Upper lobe of right lung (tissue), 1 donor: Measurements from ENCODE around the gene RFTN1. TPM values are rescaled to one million over a fixed set of nuclear protein-coding genes. Genes with fewer than 3 reads are reported as not detected.

Experiments used
- ATAC-seq: fragments of 200-7000 bp; cut with Tn5 transposase; one replicate; pipeline ENCODE4 v1.9.1; 2020; ENCODE audit warnings: mild to moderate bottlenecking, moderate library complexity
- DNase-seq: peaks from one replicate; pipeline ENCODE4 v3.0.0-alpha.2; 2020
- H3K27ac ChIP-seq: fragments of 200-600 bp; one replicate; pipeline ENCODE4 v1.8.0; 2022
- H3K27me3 ChIP-seq: fragments of 200-600 bp; one replicate; pipeline ENCODE4 v1.8.0; 2022; ENCODE audit warnings: mild to moderate bottlenecking
- H3K36me3 ChIP-seq: fragments of 200-600 bp; one replicate; pipeline ENCODE4 v1.8.0; 2022
- H3K4me1 ChIP-seq: fragments of 200-600 bp; one replicate; pipeline ENCODE4 v1.8.0; 2022
- H3K4me3 ChIP-seq: fragments of 200-600 bp; one replicate; pipeline ENCODE4 v1.8.0; 2022; ENCODE audit warnings: mild to moderate bottlenecking
- H3K9me3 ChIP-seq: fragments of 200-600 bp; one replicate; pipeline ENCODE4 v1.8.0; 2022
- CTCF ChIP-seq: fragments of 200-600 bp; IDR thresholded peaks from one replicate; pipeline ENCODE4 v1.8.0; 2022; ENCODE audit warnings: antibody characterized with exemption
- intact Hi-C: fragments of 100-400 bp; cut with DNase I; formaldehyde crosslinking; loops from one replicate; pipeline ENCODE4 v1.11.0; 2022
- total RNA-seq: library from RNA; stranded (reverse); fragmentation: NEBNext Ultra II Directional; extraction: Animal tissue kit (Norgen Biotek cat#: 25700); gene quantifications from one replicate; pipeline ENCODE4 v1.2.1, GENCODE V29; 2021
- donor health status: DM: no; HTN: yes; CAD: no; lungs with severe emphysema.

Gene RFTN1
- total RNA-seq, 1 donor from 2014 or later = 69.4 TPM

GRCh38 chr3:16455001-16455400, 58.5 kb downstream of the RFTN1 start:
- DNase-seq (no peak), ATAC-seq (no peak)
- Histone ChIP-seq H3K36me3 (no peaks in the 10 kb centered on the region), H3K4me1 (peaks cover 18% of the 10 kb centered on the region), H3K4me3 (no peak overlapping the region), H3K27ac (no peak overlapping the region), H3K27me3 (no peaks in the 10 kb centered on the region), H3K9me3 (no peaks in the 10 kb centered on the region)
- intact Hi-C loops = no loop called here
- TF ChIP-seq CTCF = no peak

- H3K9me3 ChIP-seq = no peaks in the 10 kb centered on the region
- DNase-seq (no peak), ATAC-seq (no peak)
- H3K4me3 ChIP-seq = no peak overlapping the region
- H3K36me3 ChIP-seq = no peaks in the 10 kb centered on the region
- no peak overlapping the region for H3K27ac ChIP-seq
- peaks cover 10% of the 10 kb centered on the region for H3K4me1 ChIP-seq
- intact Hi-C loops = no loop called here
- H3K27me3 ChIP-seq = no peaks in the 10 kb centered on the region
- TF ChIP-seq CTCF = no peak
Measured at GRCh38 chr3:16452261-16452660, 61.2 kb downstream of the RFTN1 start.

GRCh38 chr3:16449369-16449768, 64.1 kb downstream of the RFTN1 start:
- Histone ChIP-seq H3K36me3 (no peaks in the 10 kb centered on the region), H3K9me3 (no peaks in the 10 kb centered on the region), H3K27me3 (no peaks in the 10 kb centered on the region), H3K4me1 (peaks cover 4% of the 10 kb centered on the region), H3K4me3 (no peak overlapping the region), H3K27ac (no peak overlapping the region)
- ATAC-seq (no peak), DNase-seq (no peak)
- no peak for TF ChIP-seq CTCF
- intact Hi-C loops = no loop called here

- intact Hi-C loops = no loop called here
- H3K27me3 ChIP-seq = no peaks in the 10 kb centered on the region
- no peak overlapping the region for H3K4me3 ChIP-seq
- H3K9me3 ChIP-seq = no peaks in the 10 kb centered on the region
- no peaks in the 10 kb centered on the region for H3K36me3 ChIP-seq
- DNase-seq (no peak), ATAC-seq (peak; percentile 54)
- no peak for TF ChIP-seq CTCF
- H3K27ac ChIP-seq = no peak overlapping the region
- H3K4me1 ChIP-seq = peaks cover 4% of the 10 kb centered on the region
Measured at GRCh38 chr3:16448639-16449070, 64.8 kb downstream of the RFTN1 start.

GRCh38 chr3:16447135-16447534, 66.4 kb downstream of the RFTN1 start:
- Histone ChIP-seq H3K9me3 (no peaks in the 10 kb centered on the region), H3K4me3 (no peak overlapping the region), H3K36me3 (no peaks in the 10 kb centered on the region), H3K27ac (no peak overlapping the region), H3K4me1 (peaks cover 4% of the 10 kb centered on the region), H3K27me3 (no peaks in the 10 kb centered on the region)
- ATAC-seq = no peak
- no peak for TF ChIP-seq CTCF
- intact Hi-C loops = no loop called here
- no peak for DNase-seq

- Histone ChIP-seq H3K4me3 (no peak overlapping the region), H3K4me1 (peaks cover 12% of the 10 kb centered on the region), H3K36me3 (no peaks in the 10 kb centered on the region), H3K27ac (no peak overlapping the region), H3K27me3 (no peaks in the 10 kb centered on the region), H3K9me3 (no peaks in the 10 kb centered on the region)
- TF ChIP-seq CTCF = no peak
- ATAC-seq (no peak), DNase-seq (no peak)
- intact Hi-C loops = no loop called here
Measured at GRCh38 chr3:16444344-16444743, 69.2 kb downstream of the RFTN1 start.
